Neural cell (in vitro differentiated cells): ENCODE measurements around the gene SLC25A52. TPM values are rescaled to one million over a fixed set of nuclear protein-coding genes. Genes with fewer than 3 reads are reported as not detected.

Experiments used
- H2AFZ ChIP-seq: fragments of 200-600, 300-800 bp; sonication (generic), shearing (Covaris generic); 2 replicates; pipeline ENCODE4 v1.6.0; 2014; ENCODE audit warnings: low read depth, mild to moderate bottlenecking, antibody characterized with exemption, low read length, moderate library complexity
- H3F3A ChIP-seq: fragments of 200-600 bp; shearing (Covaris generic); 2 replicates; pipeline ENCODE4 v1.6.1; 2016; ENCODE audit warnings: mild to moderate bottlenecking, moderate library complexity, mixed read lengths, antibody characterized with exemption, low read length; ENCODE audit not compliant: insufficient read depth, poor library complexity, severe bottlenecking
- H3K27ac ChIP-seq: fragments of 200-600, 300-800 bp; sonication (generic), shearing (Covaris generic); 2 replicates; pipeline ENCODE4 v1.5.1; 2014; ENCODE audit warnings: mild to moderate bottlenecking, low read length, moderate library complexity
- H3K27me3 ChIP-seq: fragments of 300-800, 200-600 bp; sonication (generic), shearing (Covaris generic); 2 replicates; pipeline ENCODE4 v1.6.0; 2014; ENCODE audit warnings: mild to moderate bottlenecking, low read depth, low read length, moderate library complexity; ENCODE audit not compliant: insufficient read depth
- H3K36me3 ChIP-seq: fragments of 300-800, 200-600 bp; sonication (generic), shearing (Covaris generic); 2 replicates; pipeline ENCODE4 v1.5.1; 2014; ENCODE audit warnings: mild to moderate bottlenecking, antibody characterized with exemption, low read length, moderate library complexity; ENCODE audit not compliant: insufficient read depth
- H3K4me2 ChIP-seq: fragments of 300-800, 200-600 bp; sonication (generic), shearing (Covaris generic); 2 replicates; pipeline ENCODE4 v1.6.0; 2014; ENCODE audit warnings: mild to moderate bottlenecking, low read length
- H3K4me3 ChIP-seq: fragments of 300-800, 200-600 bp; sonication (generic), shearing (Covaris generic); 2 replicates; pipeline ENCODE4 v1.5.1; 2014; ENCODE audit warnings: mild to moderate bottlenecking, low read length, moderate library complexity
- H3K79me2 ChIP-seq: fragments of 200-600 bp; shearing (Covaris generic); replicated peaks from 2 replicates; pipeline ENCODE4 v1.6.0; 2014; ENCODE audit warnings: mild to moderate bottlenecking, low read length, moderate library complexity; ENCODE audit not compliant: insufficient read depth
- H3K9ac ChIP-seq: fragments of 300-800, 200-600 bp; sonication (generic), shearing (Covaris generic); 2 replicates; pipeline ENCODE4 v1.6.1; 2016; ENCODE audit warnings: mild to moderate bottlenecking, low read length, mixed read lengths
- H3K9me2 ChIP-seq: fragments of 200-600 bp; shearing (Covaris generic); 2 replicates; pipeline ENCODE4 v1.6.1; 2016; ENCODE audit warnings: mild to moderate bottlenecking, low read length, mixed read lengths; ENCODE audit not compliant: insufficient read depth
- H3K9me3 ChIP-seq: fragments of 200-600, 300-800 bp; sonication (generic), shearing (Covaris generic); 2 replicates; pipeline ENCODE4 v1.6.1; 2016; ENCODE audit warnings: mild to moderate bottlenecking, mixed run types, low read length, moderate library complexity, mixed read lengths
- H4K20me1 ChIP-seq: fragments of 200-600 bp; shearing (Covaris generic); 2 replicates; pipeline ENCODE4 v1.6.1; 2016; ENCODE audit warnings: mild to moderate bottlenecking, mixed run types; ENCODE audit not compliant: insufficient read depth
- EP300 ChIP-seq: fragments of 450-650 bp; conservative IDR thresholded peaks from 2 replicates; pipeline ENCODE4 v1.6.1; 2014; ENCODE audit warnings: antibody characterized with exemption, mild to moderate bottlenecking, moderate library complexity; ENCODE audit not compliant: poor library complexity, severe bottlenecking
- EZH2 ChIP-seq: fragments of 200-600, 300-800 bp; shearing (Covaris generic), sonication (generic); IDR thresholded peaks from 2 replicates; pipeline ENCODE4 v1.6.1; 2014; ENCODE audit warnings: antibody characterized with exemption, low read length, borderline replicate concordance, mild to moderate bottlenecking; ENCODE audit not compliant: insufficient read depth, poor library complexity, severe bottlenecking
- MXI1 ChIP-seq: fragments of 450-650 bp; conservative IDR thresholded peaks from 2 replicates; pipeline ENCODE4 v1.6.1; 2014; ENCODE audit warnings: antibody characterized with exemption, mild to moderate bottlenecking; ENCODE audit not compliant: poor library complexity, severe bottlenecking
- POLR2AphosphoS5 ChIP-seq: IDR thresholded peaks from 2 replicates; pipeline ENCODE4 v1.6.1; 2012
- RAD21 ChIP-seq: fragments of 450-650 bp; conservative IDR thresholded peaks from 2 replicates; pipeline ENCODE4 v1.6.1; 2014; ENCODE audit warnings: antibody characterized with exemption, mild to moderate bottlenecking, moderate library complexity
- SMC3 ChIP-seq: fragments of 450-650 bp; conservative IDR thresholded peaks from 2 replicates; pipeline ENCODE4 v1.6.1; 2014; ENCODE audit warnings: antibody characterized with exemption, mild to moderate bottlenecking, moderate library complexity; ENCODE audit not compliant: poor library complexity
- TAF1 ChIP-seq: IDR thresholded peaks from 2 replicates; pipeline ENCODE4 v1.6.1; 2012; ENCODE audit warnings: low read depth
- polyA plus RNA-seq: library from polyadenylated mRNA; depleted of rRNA; stranded (reverse); fragments of >200 nt; gene quantifications from 2 replicates; pipeline ENCODE4 v1.2.3, GENCODE V29; 2014
- TF ChIP-seq, protein P1 (sequence below): fragments of 450-650 bp; IDR thresholded peaks from 2 replicates; pipeline ENCODE4 v1.5.1; 2014; ENCODE audit warnings: antibody characterized with exemption, mild to moderate bottlenecking, moderate library complexity; ENCODE audit not compliant: poor library complexity, severe bottlenecking
- TF ChIP-seq, protein P2 (sequence below): IDR thresholded peaks from 2 replicates; pipeline ENCODE4 v1.6.1; 2012; ENCODE audit warnings: borderline replicate concordance

SLC25A52 gene
- polyA plus RNA-seq, 1 donor from 2014 or later, result not detected

DNA sequence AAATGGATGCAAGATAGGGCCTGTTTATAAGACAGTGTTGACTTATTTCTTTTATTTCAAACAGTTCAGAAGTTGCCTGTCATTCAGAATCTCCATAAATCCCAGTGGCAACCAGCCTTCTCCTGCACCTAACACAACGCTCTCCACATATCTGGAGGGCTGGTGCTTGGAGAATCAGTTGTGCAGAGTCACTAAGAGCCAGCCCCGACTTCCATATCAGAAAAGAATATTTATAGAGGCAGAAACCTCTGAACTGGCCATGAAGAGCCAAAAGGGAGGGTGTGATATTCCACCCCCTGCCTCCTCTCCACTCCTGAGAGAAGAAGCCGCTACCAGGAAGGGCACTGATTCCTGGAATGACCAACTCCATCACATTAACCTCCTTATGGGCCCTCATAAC, 42.3 kb downstream of the SLC25A52 start:
- H3F3A ChIP-seq, result no peaks in the 10 kb centered on the region

DNA sequence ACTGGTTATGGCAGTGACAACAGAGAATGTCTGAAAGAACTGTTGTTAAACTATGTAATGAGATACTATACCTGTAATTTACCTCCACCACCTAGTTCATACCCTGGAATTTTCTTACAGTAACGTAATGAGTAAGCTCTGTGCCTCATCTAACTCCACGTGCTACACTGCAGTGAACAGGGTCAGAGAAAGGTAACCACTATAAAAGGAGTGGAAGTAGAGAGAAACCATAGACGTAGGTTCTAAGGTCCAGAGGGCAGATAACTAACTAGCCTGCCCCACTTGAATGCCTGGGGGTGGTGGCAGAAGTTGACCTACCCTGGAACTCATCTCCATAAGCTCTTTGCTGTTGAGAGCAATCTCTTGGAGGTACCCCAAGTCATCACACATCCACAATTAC, 44.3 kb downstream of the SLC25A52 start:
- Histone ChIP-seq H3K9me2 (no peaks in the 10 kb centered on the region), H3K4me2 (no peak overlapping the region), H3K27ac (no peak overlapping the region), H3K9me3 (no peaks in the 10 kb centered on the region), H3K4me3 (no peak overlapping the region), H3K27me3 (no peaks in the 10 kb centered on the region), H2AFZ (no peak overlapping the region), H4K20me1 (no peaks in the 10 kb centered on the region), H3K9ac (no peak overlapping the region), H3K79me2 (no peaks in the 10 kb centered on the region), H3K36me3 (no peaks in the 10 kb centered on the region), H3F3A (no peaks in the 10 kb centered on the region)
- TF ChIP-seq EZH2 (no peak), POLR2AphosphoS5 (no peak), SMC3 (no peak), MXI1 (no peak), TAF1 (no peak), RAD21 (no peak), EP300 (no peak)
- TF ChIP-seq, protein P1, sequence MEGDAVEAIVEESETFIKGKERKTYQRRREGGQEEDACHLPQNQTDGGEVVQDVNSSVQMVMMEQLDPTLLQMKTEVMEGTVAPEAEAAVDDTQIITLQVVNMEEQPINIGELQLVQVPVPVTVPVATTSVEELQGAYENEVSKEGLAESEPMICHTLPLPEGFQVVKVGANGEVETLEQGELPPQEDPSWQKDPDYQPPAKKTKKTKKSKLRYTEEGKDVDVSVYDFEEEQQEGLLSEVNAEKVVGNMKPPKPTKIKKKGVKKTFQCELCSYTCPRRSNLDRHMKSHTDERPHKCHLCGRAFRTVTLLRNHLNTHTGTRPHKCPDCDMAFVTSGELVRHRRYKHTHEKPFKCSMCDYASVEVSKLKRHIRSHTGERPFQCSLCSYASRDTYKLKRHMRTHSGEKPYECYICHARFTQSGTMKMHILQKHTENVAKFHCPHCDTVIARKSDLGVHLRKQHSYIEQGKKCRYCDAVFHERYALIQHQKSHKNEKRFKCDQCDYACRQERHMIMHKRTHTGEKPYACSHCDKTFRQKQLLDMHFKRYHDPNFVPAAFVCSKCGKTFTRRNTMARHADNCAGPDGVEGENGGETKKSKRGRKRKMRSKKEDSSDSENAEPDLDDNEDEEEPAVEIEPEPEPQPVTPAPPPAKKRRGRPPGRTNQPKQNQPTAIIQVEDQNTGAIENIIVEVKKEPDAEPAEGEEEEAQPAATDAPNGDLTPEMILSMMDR, result no peak
- TF ChIP-seq, protein P2, sequence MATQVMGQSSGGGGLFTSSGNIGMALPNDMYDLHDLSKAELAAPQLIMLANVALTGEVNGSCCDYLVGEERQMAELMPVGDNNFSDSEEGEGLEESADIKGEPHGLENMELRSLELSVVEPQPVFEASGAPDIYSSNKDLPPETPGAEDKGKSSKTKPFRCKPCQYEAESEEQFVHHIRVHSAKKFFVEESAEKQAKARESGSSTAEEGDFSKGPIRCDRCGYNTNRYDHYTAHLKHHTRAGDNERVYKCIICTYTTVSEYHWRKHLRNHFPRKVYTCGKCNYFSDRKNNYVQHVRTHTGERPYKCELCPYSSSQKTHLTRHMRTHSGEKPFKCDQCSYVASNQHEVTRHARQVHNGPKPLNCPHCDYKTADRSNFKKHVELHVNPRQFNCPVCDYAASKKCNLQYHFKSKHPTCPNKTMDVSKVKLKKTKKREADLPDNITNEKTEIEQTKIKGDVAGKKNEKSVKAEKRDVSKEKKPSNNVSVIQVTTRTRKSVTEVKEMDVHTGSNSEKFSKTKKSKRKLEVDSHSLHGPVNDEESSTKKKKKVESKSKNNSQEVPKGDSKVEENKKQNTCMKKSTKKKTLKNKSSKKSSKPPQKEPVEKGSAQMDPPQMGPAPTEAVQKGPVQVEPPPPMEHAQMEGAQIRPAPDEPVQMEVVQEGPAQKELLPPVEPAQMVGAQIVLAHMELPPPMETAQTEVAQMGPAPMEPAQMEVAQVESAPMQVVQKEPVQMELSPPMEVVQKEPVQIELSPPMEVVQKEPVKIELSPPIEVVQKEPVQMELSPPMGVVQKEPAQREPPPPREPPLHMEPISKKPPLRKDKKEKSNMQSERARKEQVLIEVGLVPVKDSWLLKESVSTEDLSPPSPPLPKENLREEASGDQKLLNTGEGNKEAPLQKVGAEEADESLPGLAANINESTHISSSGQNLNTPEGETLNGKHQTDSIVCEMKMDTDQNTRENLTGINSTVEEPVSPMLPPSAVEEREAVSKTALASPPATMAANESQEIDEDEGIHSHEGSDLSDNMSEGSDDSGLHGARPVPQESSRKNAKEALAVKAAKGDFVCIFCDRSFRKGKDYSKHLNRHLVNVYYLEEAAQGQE, result no peak

More for the DNA sequence above, 42.3 kb downstream of the SLC25A52 start:
- Histone ChIP-seq H3K4me2 (no peak overlapping the region), H4K20me1 (no peaks in the 10 kb centered on the region), H3K4me3 (no peak overlapping the region), H3K9me2 (no peaks in the 10 kb centered on the region), H2AFZ (no peak overlapping the region), H3K79me2 (no peaks in the 10 kb centered on the region), H3K27me3 (no peaks in the 10 kb centered on the region), H3K27ac (no peak overlapping the region), H3K9ac (no peak overlapping the region), H3K36me3 (no peaks in the 10 kb centered on the region), H3K9me3 (no peaks in the 10 kb centered on the region)
- TF ChIP-seq POLR2AphosphoS5, result no peak
- TF ChIP-seq EZH2, result no peak
